HepG2 (cell line): ENCODE results near the gene ZMIZ1. TPM values are rescaled to one million over a fixed set of nuclear protein-coding genes. Genes with fewer than 3 reads are reported as not detected.

ENCODE experiments used
- ATAC-seq: fragments of 200-7000 bp; cut with Tn5 transposase; 3 replicates; pipeline ENCODE4 v1.9.1; 2020; ENCODE audit warnings: mild to moderate bottlenecking, moderate library complexity
- BruUV-seq: library from RNA; stranded (reverse); fragments of 400-500 nt; replicated peaks from 2 replicates; lab custom pipeline; 2021; lab: Mats Ljungman, UMichigan
- CTCF ChIA-PET: fragments of 300-600 bp; formaldehyde crosslinking; extraction: SDS; loops from one replicate; lab custom pipeline; 2021; ENCODE audit warnings: low total read pairs, inconsistent platforms, low intra/inter-chr PET ratio; lab: Yijun Ruan, JAX
- POLR2A ChIA-PET: fragments of 350-600 bp; sonication (Branson Sonifier 250); formaldehyde crosslinking; loops from one replicate; lab custom pipeline; 2020; ENCODE audit warnings: antibody characterized with exemption, inconsistent platforms; lab: Yijun Ruan, JAX
- DNase-seq: peaks from one replicate; pipeline ENCODE4 v3.0.0-alpha.2; 2015; ENCODE audit warnings: low spot score
- FAIRE-seq: peaks from 3 replicates; lab custom pipeline; 2011; peaks lifted over from hg19 to GRCh38; lab: Jason Lieb, UNC
- H2AFZ ChIP-seq: one replicate; pipeline ENCODE4 v1.6.1; 2011; ENCODE audit warnings: low read length, inconsistent platforms
- H3K27ac ChIP-seq: fragments of 300-600 bp; 3 replicates; pipeline ENCODE4 v1.8.0; 2011; ENCODE audit warnings: mixed run types, mild to moderate bottlenecking, mixed read lengths, low read length, inconsistent platforms; ENCODE audit not compliant: insufficient read depth; ENCODE audit errors: extremely low read length
- H3K27me3 ChIP-seq, 2 experiments: fragments of 200-600 bp in 1 of 2; 2 replicates in 1 of 2; 3 replicates in 1 of 2; pipeline versions ENCODE4 v1.6.0 to v1.8.0; 2011; ENCODE audit warnings: low read length in 2 of 2, mild to moderate bottlenecking in 2 of 2, moderate library complexity in 2 of 2, inconsistent platforms in 1 of 2; ENCODE audit not compliant: insufficient read depth in 2 of 2, control insufficient read depth in 1 of 2
- H3K36me3 ChIP-seq, 2 experiments: fragments of 200-600 bp in 1 of 2; replicated peaks in 1 of 2; 2 replicates in 1 of 2; 3 replicates in 1 of 2; pipeline versions ENCODE4 v1.5.1 to v1.8.0; 2011; ENCODE audit warnings: low read length in 2 of 2, inconsistent platforms in 1 of 2; ENCODE audit not compliant: insufficient read depth in 2 of 2, control insufficient read depth in 1 of 2
- H3K4me1 ChIP-seq: 2 replicates; pipeline ENCODE4 v1.5.1; 2012; ENCODE audit warnings: low read length, inconsistent platforms; ENCODE audit not compliant: insufficient read depth
- H3K4me2 ChIP-seq: 2 replicates; pipeline ENCODE4 v1.6.0; 2011; ENCODE audit warnings: low read depth, low read length, inconsistent platforms
- H3K4me3 ChIP-seq, 3 experiments: fragments of 200-600 bp in 1 of 3; sonication (generic), shearing (Covaris generic) in 1 of 3; replicated peaks in 1 of 3; 2 replicates each; pipeline ENCODE4 v1.5.1; 2011 to 2016; ENCODE audit warnings: low read length in 3 of 3, inconsistent platforms in 2 of 3, low read depth in 2 of 3, mild to moderate bottlenecking in 2 of 3, control low read depth in 1 of 3, mixed read lengths in 1 of 3; ENCODE audit not compliant: insufficient read depth in 1 of 3
- H3K79me2 ChIP-seq: one replicate; pipeline ENCODE4 v1.6.1; 2011; ENCODE audit warnings: low read length, inconsistent platforms; ENCODE audit not compliant: insufficient read depth
- H3K9ac ChIP-seq: 2 replicates; pipeline ENCODE4 v1.6.0; 2011; ENCODE audit warnings: mild to moderate bottlenecking, low read depth, low read length, inconsistent platforms; ENCODE audit not compliant: insufficient read depth
- H3K9me3 ChIP-seq: 2 replicates; pipeline ENCODE4 v1.5.1; 2012; ENCODE audit warnings: mild to moderate bottlenecking, low read length
- H4K20me1 ChIP-seq: 2 replicates; pipeline ENCODE4 v1.6.0; 2011; ENCODE audit warnings: inconsistent platforms, mild to moderate bottlenecking, low read length, moderate library complexity; ENCODE audit not compliant: insufficient read depth
- CAMTA2 ChIP-seq: sonication (generic); formaldehyde crosslinking; IDR thresholded peaks from 2 replicates; pipeline ENCODE4 v1.4.0; 2020; ENCODE audit warnings: mild to moderate bottlenecking, missing genetic modification reagents, borderline replicate concordance
- KLF16 ChIP-seq, 2 experiments: sonication (generic) in 1 of 2; formaldehyde crosslinking in 1 of 2; IDR thresholded peaks; 2 replicates each; pipeline versions ENCODE4 v1.6.1 to v1.8.0; 2016 to 2023; ENCODE audit warnings: missing genetic modification reagents in 2 of 2, missing compliant biosample characterization in 1 of 2
- RBM22 ChIP-seq: fragments of 200-400 bp; formaldehyde crosslinking; optimal IDR thresholded peaks from 2 replicates; pipeline ENCODE3; 2017; ENCODE audit warnings: mild to moderate bottlenecking, low read length, moderate library complexity
- WGBS: methylation state at CpG from one replicate; pipeline ENCODE4 v1.1.6; 2017; ENCODE audit warnings: low lambda C conversion rate; 5-methylcytosine and 5-hydroxymethylcytosine counted together
- in situ Hi-C: cut with HindIII; loops from 2 replicates; pipeline ENCODE4 v1.10.0; 2017; ENCODE audit warnings: low pct_unique_long_range_greater_than_20kb; ENCODE audit not compliant: extremely low pct_ligation_motif_present
- intact Hi-C: fragments of 100-400 bp; cut with micrococcal nuclease; formaldehyde crosslinking; loops from one replicate; pipeline ENCODE4 v1.10.0; 2022; ENCODE audit not compliant: unreplicated experiment
- polyA plus RNA-seq, 8 experiments: library from polyadenylated mRNA; depleted of rRNA in 3 of 8; stranded (reverse) in 7 of 8; unstranded in 1 of 8; fragments of >200 nt; fragmentation: Illumina TruSeq in 4 of 8; extraction: Trizol in 4 of 8; gene quantifications; 2 replicates each; pipeline versions ENCODE4 v1.2.1 to v1.2.3, GENCODE V29; 2011 to 2016; ENCODE audit warnings: low read depth in 4 of 8, missing spikeins in 1 of 8, mixed read lengths in 1 of 8; ENCODE audit not compliant: insufficient read depth in 1 of 8
- total RNA-seq, 5 experiments: library from RNA; depleted of rRNA; stranded (reverse); fragments of >200 nt; fragmentation: Illumina TruSeq; extraction: Trizol; gene quantifications; 2 replicates each; pipeline ENCODE4 v1.2.3, GENCODE V29; 2016; ENCODE audit warnings: low read depth in 1 of 5
- TF ChIP-seq, protein P1 (sequence below): sonication (generic); formaldehyde crosslinking; IDR thresholded peaks from 2 replicates; pipeline ENCODE4 v1.5.1; 2020; ENCODE audit warnings: mild to moderate bottlenecking, missing genetic modification reagents, moderate library complexity

The ZMIZ1 gene
- total and polyA plus RNA-seq, 2 of the 13 experiments (the other 11 are each of a cell fraction or from before 2014, with no cell fraction given), result 5.3 to 10.2 TPM

DNA sequence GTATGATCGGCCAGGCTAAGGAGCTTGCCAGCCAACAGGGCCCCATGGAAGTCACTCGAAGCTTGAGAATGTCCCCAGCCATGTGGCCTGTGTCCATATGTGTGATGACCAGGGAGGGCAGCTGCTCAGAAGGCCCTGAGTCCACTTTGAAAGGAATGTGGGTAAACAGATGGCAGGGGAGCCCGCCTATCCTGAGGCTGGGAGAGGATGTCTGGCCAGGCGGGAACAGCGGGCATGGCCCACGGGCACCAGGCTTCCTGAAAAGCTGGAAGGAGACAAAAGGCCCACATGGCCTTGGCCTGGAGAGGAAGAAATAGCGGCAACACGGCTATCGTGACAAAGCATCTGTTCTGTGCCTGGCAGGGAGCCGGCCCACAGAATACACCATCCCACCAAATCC, 140.6 kb downstream of the ZMIZ1 start (continued):
- TF ChIP-seq, protein P1, sequence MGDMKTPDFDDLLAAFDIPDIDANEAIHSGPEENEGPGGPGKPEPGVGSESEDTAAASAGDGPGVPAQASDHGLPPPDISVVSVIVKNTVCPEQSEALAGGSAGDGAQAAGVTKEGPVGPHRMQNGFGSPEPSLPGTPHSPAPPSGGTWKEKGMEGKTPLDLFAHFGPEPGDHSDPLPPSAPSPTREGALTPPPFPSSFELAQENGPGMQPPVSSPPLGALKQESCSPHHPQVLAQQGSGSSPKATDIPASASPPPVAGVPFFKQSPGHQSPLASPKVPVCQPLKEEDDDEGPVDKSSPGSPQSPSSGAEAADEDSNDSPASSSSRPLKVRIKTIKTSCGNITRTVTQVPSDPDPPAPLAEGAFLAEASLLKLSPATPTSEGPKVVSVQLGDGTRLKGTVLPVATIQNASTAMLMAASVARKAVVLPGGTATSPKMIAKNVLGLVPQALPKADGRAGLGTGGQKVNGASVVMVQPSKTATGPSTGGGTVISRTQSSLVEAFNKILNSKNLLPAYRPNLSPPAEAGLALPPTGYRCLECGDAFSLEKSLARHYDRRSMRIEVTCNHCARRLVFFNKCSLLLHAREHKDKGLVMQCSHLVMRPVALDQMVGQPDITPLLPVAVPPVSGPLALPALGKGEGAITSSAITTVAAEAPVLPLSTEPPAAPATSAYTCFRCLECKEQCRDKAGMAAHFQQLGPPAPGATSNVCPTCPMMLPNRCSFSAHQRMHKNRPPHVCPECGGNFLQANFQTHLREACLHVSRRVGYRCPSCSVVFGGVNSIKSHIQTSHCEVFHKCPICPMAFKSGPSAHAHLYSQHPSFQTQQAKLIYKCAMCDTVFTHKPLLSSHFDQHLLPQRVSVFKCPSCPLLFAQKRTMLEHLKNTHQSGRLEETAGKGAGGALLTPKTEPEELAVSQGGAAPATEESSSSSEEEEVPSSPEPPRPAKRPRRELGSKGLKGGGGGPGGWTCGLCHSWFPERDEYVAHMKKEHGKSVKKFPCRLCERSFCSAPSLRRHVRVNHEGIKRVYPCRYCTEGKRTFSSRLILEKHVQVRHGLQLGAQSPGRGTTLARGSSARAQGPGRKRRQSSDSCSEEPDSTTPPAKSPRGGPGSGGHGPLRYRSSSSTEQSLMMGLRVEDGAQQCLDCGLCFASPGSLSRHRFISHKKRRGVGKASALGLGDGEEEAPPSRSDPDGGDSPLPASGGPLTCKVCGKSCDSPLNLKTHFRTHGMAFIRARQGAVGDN, result peak; percentile 40

DNA sequence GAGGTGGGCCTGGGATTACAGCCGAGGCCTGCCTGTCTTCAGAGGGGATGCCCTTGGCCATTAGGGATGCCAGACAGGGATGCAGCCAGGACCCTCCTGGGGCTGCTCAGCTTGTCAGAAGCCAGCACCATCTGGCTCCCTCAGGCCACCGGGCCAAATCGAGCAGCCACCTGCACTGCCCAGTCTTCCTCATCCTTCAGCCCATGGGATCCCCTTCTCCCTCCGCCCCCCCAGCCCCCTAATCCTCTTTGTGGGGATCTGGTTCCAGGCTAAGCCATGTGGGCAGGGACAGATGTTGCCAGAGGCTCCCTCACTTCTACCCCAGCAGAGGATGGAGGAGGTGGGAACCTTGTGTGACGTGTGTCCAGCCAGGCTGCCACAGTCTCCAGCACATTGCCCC, 141.1 kb downstream of the ZMIZ1 start:
- DNase-seq (no peak), ATAC-seq (no peak), FAIRE-seq (no peak)
- no peak overlapping the region for H3K4me3 ChIP-seq
- peaks cover 3% of the 10 kb centered on the region; the same call in 1 of the 2 replicates for H4K20me1 ChIP-seq
- intact Hi-C loops (no loop called here), in situ Hi-C loops (no loop called here)
- H2AFZ ChIP-seq, result no peak overlapping the region
- H3K4me2 ChIP-seq, result no peak overlapping the region
- H3K36me3 ChIP-seq, result peaks cover 66 to 93% of the 10 kb centered on the region in 2 experiments
- no peak overlapping the region for H3K9ac ChIP-seq
- no peaks in the 10 kb centered on the region for H3K4me1 ChIP-seq
- CTCF ChIA-PET, result no interaction called here
- H3K79me2 ChIP-seq, result no peaks in the 10 kb centered on the region
- TF ChIP-seq RBM22 (peak; percentile 4), CAMTA2 (no peak), KLF16 (CRISPR knock-in tag; IDR thresholded peaks at IDR 0.05) (no peak)
- H3K9me3 ChIP-seq, result no peaks in the 10 kb centered on the region
- POLR2A ChIA-PET, result no interaction called here
- BruUV-seq, result no TSS peak
- no peak overlapping the region for H3K27ac ChIP-seq
- H3K27me3 ChIP-seq, result no peaks in the 10 kb centered on the region
- 100% methylated on average over 1 of the region's 5 CpGs for WGBS
